COLO668 (cell line): Measurements from ENCODE around the gene POU2F1.

Source experiments
- DNase-seq: peaks from one replicate; lab custom pipeline; 2025; ENCODE audit not compliant: unreplicated experiment; lab: John Stamatoyannopoulos, UW

Gene POU2F1

DNA sequence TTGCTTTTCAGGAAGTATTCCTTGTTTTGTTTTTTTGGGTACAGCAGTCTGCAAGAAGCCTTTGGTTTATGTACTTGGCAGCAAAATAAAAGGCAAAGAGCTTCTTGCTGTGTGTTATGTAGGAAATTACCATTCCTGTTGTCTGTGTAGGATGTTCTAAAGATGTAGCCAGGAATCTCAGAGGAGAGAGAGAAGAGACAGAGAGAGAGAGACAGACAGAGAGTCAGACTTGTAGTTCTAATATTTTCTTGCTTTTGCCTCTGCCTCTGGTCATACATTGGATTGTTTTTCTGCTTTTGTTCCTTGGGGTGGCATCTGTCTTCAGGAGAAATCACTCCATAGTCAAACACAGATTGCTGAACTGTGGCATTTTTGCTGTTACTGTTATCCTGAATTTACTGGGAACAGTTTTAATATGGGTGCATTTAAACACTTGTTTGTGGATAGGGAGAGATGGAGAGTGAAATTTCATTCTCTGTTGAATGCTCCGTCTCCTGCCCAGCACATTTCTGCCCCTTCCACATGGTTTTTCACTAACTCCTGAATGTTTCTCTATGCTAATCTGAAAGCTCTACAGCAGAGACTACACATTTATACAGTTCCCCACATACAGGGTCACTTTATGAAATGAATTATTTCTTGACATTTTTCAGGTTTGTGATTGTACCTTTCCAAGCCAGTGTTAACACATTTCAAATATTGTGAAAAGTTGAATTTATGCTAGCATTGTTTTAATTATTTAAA lies 49.8 kb downstream of the POU2F1 start:
- DNase-seq, result no peak

DNA sequence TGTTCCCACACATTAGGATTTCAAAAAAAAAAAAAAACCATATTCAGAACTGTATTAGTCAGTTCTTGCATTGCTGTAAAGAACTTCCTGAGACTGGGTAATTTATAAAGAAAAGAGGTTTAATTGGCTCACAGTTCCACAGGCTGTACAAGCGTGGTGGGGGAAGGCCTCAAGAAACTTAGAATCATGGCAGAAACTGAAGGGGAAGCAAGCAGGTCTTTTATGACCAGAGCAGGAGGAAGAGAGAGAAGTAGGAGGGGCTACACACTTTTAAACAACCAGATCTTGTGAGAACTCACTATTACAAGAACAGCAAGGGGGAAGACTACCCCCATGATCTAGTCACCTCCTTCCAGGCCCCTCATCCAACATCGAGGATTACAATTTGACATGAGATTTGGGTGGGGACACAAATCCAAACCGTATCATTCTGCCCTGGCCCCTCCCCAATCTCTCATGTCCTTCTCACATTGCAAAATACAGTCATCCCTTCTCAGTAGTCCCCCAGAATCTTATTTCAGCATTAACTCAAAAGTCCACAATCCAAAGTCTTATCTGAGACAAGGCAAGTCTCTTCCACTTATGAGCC lies 51.8 kb downstream of the POU2F1 start:
- no peak for DNase-seq

- no peak for DNase-seq
These were observed 52.5 kb downstream of the POU2F1 start for GRCh38 chr1:167273027-167273800.

DNA sequence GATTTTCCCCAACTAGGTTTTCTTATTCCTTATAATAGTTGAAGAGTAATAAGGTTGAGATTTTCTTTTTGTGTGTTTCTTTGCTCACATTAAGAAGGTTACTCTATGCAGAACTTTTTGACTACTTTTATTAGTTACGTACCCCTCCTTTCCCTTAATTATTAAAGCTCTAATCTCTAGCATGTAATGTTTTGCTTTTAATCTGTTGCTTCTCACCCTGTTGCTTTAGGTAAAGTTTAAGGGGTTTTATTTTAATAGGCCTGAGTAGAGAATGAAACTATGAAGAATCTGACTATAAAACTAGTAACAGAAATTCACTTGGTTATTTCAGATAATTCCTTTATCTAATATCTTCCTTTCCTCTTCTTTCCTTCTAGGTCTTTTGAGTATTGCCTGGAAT lies 53.4 kb downstream of the POU2F1 start:
- DNase-seq, result no peak

- no peak for DNase-seq
These were observed 56.3 kb downstream of the POU2F1 start for GRCh38 chr1:167276969-167277368.

DNA sequence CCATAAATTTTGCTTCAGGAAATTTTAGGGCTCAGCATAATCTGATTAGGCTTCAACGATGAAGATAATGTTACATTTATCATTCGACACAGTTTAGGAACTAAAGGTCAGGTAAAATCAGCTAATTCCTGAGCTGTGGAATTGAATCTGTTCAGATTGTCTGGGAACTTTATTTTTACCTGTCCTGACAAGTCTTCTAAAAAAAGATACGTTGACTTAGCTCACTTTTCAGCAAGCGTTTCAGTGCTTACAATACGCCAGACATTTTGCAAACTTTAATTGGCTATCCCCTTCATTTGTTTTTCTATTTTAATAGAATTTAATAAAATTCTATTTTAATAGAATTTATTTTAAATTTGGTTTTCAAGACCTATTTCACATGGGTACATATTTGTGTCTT lies 57.8 kb downstream of the POU2F1 start:
- DNase-seq, result no peak

DNA sequence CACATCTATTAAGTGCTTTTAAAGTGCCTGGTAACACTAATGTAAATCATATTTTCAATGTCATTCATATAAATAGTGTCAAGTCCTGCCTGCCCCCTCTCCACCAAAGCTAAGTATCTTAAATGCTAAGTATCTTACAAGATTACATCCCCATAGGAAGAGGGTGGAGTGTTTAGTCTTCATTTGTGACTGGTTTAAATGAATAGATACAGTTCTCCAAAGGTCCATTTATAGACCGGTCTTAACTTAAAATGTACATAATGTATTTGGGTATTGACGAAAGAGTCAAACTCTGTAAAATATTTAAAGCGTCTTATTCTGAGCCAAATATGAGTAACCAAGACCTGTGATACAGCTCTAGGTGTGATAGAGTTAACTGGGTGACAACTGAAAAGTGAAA lies 60.2 kb downstream of the POU2F1 start:
- no peak for DNase-seq

- no peak for DNase-seq
These were observed 67.8 kb downstream of the POU2F1 start for GRCh38 chr1:167288390-167289074.

GRCh38 chr1:167289075-167289442 lies 68.4 kb downstream of the POU2F1 start:
- DNase-seq, result no peak

DNA sequence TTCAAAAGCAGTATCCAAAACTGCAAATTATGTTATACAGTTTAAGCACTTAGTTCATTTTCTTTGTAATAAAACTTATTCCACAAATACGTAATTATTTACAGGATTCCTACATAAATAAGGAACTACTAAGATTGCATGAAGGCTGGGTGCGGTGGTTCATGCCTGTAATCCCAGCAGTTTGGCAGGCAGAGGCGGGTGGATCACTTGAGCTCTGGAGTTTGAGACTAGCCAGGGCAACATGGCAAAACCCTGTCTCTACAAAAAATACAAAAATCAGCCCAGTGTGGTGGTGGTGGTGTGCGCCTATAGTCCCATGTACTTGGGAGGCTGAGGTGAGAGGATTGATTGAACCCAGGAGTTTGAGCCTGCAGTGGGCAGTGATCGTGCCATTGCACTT lies 69.3 kb downstream of the POU2F1 start:
- DNase-seq, result no peak

- no peak for DNase-seq
These were observed 71.0 kb downstream of the POU2F1 start for GRCh38 chr1:167291539-167292185.

DNA sequence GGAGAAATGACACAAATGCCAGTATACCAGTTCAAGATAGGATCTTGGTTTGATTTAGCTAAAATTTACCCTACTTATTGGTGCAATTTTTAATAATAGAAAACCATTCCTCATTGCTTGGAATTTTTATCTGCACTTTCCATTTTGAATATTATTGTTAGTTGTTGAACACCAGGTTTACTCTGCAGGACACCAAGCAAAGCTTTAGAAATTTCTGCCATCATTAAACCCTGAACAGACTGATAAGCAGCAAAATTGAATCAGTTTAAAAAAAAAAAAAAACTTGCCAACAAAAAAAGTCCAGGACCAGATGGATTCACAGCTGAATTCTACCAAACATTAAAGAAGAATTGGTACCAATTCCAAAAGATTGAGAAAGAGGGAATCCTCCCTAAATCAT lies 71.5 kb downstream of the POU2F1 start:
- DNase-seq, result no peak

GRCh38 chr1:167293057-167293456 lies 72.4 kb downstream of the POU2F1 start:
- no peak for DNase-seq

DNA sequence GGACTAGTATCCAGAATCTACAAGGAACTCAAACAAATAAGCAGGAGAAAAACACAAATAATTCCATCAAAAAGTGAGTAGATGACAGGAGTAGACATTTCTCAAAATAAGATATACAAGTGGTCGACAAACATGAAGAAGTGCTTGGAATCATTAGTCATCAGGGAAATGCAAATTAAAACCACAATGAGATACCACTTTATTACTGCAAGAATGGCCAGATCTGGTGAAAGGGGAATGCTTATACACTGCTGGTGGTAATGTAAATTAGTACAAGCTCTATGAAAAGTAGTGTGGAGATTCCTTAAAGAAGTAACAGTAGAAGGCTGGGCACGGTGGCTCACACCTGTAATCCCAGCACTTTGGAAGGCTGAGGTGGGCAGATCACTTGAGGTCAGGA lies 73.8 kb downstream of the POU2F1 start:
- no peak for DNase-seq

GRCh38 chr1:167297222-167298214 lies 76.8 kb downstream of the POU2F1 start:
- no peak for DNase-seq

DNA sequence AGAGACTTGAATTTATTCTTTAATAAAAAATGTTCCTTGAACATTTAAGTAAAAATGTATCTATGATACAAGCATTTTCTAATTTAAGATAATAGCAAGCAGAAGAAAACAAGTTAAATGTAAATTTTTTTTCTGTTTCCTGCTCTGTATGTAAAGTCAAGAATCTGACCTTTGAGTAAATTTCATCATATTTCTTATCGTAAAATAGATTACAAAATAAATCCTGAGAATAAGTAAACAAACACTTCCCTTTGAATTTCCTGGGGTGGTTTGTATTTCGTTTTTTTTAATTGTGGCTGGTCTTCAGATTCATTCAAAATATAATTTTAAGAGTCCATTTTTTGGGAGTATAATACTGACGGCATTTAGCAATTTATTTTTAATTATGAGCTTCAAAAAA lies 77.6 kb downstream of the POU2F1 start:
- DNase-seq, result no peak

- DNase-seq, result no peak
These were observed 80.7 kb downstream of the POU2F1 start for GRCh38 chr1:167301355-167301754.

- DNase-seq, result no peak
These were observed 83.5 kb downstream of the POU2F1 start for GRCh38 chr1:167304165-167304564.

DNA sequence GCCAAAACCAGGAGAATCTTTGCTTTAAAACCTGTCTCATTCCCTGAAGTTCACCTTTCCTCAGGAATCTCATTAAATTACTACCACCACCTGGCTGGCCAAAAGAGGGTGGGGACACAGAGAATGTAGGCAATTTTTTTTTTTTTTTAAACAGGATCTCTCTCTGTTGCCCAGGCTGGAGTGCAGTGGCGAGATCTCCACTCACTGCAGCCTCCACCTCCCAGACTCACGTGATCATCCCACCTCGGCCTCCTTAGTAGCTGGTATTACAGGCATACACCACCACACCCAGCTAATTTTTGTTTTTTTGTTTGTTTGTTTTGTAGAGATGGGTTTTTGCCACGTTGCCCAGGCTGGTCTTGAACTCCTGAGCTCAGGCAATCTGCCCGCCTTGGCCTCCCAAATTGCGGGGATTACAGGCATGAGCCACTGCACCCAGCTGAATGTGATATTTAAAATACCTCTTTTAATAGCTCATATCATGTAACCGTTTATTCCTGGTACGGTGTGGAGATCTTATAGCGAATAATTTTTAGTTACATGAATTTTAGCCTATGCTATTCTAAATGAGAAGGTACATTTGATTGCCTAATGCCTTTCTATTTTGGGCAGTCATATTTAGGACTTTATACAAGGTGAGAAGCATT lies 84.5 kb downstream of the POU2F1 start:
- no peak for DNase-seq
